ENCODE data around the gene NTRK3. TPM values are rescaled to one million over a fixed set of nuclear protein-coding genes. Genes with fewer than 3 reads are reported as not detected.

NTRK3 gene
- 3.2 TPM for polyA plus RNA-seq (ENCODE audit: insufficient read length)

DNA sequence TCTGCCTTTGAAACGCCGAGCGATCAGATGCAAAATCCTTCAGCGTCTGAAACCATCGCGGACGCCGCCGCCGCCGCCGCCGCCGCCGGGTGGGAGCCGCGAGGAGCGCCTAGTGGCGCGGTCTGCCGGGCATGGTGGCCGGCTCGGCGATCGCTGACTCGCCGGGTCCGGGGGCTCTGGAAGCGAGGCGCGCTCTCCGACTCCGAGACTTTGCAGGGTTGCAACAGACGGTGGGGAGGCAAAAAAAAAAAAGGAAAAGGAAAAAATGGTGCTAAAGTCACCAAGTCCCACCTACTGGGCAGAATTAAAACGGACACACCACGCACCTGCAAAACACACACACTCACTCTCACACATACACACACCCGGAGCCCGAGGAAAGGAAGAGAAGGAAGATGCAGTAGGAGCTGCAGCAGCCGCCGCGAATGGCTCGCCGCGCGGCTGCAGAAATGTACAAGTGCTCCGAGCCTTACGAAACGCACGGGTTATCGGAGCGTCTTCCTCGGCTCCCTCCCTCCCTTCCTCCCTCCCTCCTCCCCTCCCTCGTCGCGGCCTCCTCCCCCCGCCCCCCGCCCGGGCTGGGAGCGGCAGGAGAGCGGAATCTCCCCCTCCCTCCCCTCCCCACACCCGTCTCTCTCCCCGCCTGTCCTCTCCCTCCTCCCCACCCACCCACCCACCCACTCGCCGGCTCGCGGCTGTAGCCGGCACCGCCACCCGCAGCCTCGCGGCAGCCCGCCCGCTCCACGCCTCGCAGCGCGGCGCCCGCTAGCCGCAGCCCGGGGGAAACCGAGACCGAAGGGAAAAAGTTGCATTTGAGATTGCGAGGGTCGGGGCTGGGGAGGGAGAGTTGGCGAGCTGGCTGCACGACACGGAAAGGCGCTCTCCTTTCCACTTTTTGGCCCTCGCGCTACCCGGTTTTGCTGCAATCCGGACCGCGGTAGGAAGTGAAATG, at the start of gene NTRK3:
TSS of gene NTRK3 (minus strand) at position 461 of the 952 bp plus-strand sequence. CDS start 586 bp downstream, outside the sequence.
- no peak for DNase-seq

DNA sequence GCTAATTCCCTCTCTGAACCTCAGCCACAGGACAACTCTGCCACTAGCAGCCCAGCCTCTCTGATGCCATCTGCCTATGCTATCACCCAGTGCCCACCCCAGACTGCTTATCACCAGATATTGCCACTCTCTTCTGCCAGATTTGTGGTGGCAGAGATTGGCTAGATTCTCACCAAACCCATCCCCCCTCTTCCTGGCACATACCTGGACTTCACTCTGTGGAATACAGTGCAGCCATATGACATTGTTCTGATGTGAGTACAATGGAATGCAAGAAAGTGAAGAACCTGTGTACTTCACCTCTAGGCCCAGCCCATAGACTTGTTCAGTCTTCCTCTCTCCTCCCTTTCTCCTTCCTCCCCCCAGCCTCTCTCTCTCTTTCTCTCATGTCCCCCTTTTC, 46.9 kb upstream of the NTRK3 start:
- DNase-seq = no peak

DNA sequence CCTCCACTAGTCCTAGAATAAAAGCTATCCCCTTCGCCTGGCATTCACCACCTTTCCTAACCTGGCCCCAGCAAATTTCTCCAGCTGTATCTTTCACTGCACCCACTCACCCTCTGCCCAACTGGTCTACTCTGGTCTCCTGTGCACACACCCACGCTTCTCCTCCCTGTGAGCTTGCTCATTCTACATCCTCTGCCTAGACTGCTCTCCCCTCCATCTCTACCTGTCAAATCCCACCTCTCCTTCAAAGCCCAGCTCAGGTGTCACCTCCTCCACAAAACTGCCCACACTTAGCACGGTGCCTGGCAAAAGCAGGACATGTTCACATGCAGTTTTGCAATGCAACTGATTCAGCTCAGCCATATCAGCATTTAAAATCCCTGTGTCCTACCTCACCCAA, 45.8 kb upstream of the NTRK3 start:
- no peak for DNase-seq

DNA sequence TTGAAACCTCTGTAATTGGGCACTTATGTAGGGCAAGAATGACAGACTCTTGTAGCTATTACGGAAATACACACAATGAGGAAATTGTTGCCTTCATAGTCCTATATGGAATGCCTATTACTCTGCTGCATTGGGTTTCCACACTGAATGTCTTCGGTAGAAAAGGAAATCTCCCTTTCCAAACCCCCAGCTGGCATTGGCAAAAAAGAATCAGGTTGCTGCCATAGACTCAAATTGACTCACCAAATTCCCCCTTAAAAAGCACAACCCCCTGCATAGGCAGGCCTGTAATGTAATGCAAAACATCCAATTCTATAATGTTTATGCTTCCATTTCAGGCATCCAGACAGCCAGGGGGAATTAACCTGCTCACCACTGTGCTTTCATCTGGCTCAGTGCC, 44.8 kb upstream of the NTRK3 start:
- DNase-seq = no peak

DNA sequence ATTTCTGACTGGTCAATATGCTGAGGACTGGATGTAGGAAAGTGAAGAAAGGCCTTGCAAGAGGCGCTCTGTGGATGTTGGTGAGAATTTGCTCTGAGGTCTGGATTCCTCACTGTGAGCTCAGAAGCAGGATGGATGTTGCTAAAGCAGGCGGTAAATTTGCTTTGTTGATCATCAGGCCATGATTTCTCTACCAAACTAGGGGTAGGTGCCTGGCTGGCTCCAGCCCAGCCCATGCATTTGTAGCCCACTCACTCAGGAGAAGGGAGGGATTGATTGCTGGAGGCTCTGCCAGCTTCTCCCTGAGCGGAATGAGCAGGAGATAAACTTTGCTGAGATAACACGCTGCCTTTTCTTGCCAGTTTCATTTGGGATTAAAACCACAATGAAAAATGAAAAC, 44.3 kb upstream of the NTRK3 start:
- DNase-seq = no peak

DNA sequence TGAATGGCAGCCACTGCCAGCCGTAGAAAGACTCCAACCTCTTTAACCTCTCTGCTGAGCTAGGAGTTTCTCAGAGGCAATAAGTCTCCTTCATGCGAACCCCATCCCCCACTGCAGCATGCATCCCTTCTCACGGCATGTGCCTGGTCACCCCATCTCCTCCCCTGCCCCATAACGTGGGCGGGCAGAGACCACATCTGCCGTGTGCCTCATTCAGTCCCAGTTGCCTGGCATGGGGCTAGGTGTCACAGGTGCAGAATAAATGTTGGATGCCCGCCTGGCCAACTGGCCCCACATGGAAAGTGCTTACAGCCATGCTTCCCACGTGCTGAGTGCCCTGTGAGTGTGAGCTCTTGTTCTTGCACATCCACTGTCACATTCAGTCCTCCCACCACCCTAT, 43.5 kb upstream of the NTRK3 start:
- DNase-seq = no peak

DNA sequence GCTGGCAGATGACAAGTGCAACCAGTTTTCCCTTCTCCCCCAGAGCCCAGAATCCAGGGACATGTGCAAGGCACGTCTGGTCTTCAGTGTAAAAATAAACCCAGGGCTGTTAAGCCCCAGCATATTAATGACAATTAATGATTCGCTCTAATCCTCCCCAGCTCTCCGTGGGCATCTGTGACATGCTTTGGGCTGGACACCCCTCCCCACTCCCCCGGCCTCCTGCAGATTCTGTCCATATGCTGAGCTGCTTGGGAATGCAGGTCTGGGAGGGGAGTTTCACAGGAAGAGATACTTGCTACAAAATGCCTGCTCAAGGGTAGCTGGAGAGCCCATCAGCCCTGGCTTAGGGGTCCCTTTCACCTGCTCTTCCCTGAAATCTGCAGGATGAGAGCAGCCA, 43.0 kb upstream of the NTRK3 start:
- no peak for DNase-seq

DNA sequence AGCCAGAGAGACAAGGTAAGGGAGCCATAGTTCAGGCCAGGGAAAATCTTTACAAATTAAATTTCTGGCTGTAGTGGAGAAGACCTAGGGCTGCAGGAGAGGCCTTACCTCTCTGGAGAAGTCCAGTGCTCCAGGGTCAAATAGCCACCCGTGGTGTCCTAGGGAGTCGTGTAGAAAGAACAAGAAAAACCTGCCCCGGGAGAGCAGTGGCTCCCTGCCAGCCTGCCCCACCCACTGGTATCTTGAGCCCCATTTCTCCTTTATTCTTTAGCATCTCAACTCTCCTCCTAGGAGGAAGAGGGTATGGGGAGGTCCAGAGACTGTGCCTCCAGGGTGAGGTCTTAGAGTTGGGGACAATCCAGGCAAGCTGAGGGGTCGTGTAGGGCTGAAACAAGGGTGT, 32.1 kb upstream of the NTRK3 start:
- no peak for DNase-seq

DNA sequence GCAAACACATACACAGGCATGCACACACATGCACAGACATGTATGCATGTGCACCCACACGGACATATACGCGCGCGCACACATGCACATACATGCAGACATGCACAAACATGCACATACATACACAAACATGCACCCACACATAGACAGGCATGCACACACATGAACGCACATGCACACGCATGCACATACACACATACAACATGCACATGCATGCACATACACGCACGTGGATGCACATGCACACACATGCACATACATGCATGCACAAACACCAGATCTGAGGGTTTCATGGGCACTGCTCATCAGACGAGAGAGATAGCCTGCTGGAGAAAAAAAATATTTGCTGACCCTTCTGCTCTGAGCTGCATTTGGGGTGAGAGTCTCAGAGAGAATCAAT, 31.7 kb upstream of the NTRK3 start:
- DNase-seq = no peak

DNA sequence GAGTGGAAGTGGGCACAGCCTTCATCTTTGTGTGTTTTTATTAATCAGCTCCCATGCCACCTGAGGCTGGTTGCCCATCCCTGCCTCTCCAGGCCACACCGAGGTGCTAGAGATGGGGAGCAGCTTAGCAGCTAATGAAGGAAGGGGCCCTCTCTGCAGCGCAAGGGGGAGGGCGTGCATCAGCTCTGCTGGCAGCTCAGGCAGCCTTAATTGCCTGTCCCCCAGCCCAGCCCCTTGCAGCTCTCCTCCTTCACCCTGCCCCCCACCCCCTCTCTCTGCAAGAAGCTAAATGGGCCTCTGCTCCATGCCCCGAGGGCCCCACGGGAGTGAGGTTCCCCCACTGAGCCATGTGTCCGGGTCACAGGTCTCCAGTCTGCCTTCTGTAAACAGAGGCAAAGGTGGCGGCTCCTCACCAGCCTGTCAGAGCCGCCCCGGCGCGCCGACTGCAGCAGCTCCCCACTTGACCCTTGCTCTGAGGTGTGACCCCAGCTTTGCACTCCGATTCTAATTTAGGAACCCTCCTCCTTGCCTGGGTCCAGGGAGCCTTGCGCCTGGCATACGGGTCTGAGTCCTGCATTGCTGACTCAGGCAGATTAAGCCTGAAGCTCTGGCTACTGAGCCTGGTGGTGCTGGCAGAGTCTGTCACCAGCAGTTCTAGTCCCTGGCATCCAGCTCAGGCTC, 27.9 kb upstream of the NTRK3 start:
- DNase-seq = no peak

DNA sequence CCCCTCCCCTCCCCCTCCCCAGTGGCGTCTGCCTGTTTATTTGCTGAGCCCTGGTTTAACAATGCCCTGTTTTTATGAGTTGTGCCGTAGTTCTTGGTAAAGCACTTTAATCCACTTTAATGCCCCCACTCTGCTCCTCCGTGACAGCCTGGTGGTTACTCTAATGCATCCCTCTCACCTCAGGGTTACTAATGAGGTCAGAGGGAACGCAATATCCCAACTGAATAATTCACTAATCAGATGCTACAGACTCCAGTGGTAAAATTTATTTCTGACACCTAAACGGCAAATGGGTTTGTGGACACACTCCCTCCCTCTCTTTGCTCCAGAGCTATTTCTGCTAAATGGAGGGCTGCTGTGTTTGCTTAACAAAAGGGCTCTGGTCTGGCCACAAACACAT, 26.1 kb upstream of the NTRK3 start:
- no peak for DNase-seq

DNA sequence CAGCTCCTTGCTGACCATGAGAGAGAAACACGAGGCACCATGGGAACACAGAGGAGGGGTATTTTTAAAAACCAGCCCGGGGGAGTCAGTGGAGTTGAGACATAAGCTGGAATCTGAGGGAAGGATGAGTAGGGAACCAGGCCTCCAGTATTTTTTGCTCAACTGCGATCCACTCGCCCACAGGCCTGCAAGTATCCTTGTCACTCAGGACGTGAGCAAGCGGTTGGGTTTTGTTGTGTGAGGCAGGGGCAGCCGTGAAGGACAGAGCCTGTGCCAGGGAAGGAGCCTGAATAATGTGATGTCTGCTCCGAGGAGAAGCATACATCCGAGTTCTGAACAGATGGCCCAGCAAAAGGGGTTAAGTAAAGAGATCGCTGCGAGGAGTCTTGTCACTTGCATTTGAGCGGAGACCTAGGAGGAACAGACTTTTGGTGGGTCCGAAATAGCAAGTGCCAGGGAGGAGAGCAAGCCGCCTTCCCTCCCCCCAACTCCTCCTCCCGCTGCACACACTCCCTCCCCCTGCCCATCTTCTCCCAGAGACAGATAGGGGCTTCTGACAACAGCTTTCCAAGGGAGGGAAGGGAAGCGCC, 20.4 kb upstream of the NTRK3 start:
- DNase-seq = no peak

DNA sequence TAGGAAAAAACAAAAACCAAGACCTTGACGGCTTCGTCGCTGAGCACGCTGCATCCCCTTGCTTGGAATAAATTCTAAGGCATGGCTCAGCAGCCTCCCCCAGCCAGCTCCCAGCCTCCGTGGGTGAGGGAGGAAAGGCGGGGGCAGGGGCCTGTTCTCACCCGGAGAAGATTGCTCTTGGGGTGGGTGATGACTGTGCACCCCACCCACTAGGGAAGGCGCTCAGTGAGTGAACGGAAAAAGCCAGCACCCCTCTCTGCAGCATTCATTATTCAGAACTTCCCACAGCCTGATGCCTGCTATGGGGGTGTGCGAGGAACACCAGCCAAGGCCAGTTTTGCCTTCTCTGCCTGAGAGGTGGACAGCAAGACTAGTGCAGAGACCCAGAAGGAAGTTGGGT, 19.3 kb upstream of the NTRK3 start:
- DNase-seq = no peak

DNA sequence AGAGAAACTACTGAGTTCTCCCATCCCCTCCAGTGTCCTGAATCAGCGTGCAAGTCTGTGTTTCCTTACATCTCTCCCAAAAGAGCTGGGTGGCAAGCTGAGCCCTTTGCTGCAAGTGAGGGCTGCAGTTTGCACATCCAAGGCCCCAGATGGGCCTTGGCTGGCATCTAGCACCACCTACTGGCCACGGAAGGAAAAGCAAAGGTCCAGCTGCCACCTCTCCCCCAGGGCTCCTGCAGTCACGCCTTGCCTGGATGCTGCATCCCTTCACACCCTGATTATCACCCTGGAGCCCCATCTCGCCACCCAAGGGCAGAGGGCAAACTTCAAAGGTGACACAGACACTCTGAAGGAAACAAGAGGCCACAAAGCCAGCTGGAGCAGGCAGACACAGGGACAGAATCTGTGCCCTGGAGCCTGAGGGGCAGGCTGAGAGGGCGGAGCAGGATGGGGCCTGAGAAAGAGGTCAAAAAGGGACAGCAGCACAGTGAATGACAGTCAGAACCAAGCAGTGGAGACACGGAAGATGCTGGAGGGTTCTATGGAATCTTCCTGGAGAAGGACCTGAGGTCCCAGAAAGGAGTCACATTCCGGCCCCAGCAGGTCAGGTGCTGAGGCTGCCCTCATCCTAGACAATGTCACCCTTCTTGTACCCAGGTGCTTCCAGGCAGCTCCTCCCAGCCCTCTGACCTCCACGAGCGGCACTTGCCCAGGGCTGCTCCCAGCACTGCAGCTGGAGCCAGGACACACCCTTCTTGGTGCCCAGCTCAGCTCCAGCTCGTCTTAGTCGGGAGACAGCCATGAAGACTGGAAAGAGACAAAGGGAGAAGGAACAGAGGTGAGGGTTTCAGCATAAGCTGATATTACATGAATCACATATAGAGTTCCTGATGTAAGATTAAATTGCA, 18.3 kb upstream of the NTRK3 start:
- peak; percentile 56 for DNase-seq

DNA sequence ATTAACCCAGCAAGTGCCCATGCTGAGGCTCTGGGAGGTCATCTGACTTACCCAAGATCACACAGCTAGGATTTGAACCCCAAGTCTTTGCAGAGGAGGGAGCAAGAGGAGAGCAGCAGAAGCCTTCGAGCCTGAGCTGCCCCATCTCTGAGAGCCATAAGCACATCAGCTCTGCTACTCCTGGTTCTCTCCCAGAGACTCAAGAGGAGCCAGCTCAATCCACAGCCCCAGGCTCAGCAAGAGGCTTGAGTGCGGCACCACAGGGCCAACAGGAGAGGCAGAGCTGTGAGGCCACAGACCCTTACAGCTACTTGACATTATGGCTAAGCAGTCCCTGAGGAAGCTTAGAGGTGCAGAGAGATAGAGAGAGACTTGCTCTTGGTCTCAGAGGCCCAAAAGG, 15.9 kb upstream of the NTRK3 start:
- no peak for DNase-seq

DNA sequence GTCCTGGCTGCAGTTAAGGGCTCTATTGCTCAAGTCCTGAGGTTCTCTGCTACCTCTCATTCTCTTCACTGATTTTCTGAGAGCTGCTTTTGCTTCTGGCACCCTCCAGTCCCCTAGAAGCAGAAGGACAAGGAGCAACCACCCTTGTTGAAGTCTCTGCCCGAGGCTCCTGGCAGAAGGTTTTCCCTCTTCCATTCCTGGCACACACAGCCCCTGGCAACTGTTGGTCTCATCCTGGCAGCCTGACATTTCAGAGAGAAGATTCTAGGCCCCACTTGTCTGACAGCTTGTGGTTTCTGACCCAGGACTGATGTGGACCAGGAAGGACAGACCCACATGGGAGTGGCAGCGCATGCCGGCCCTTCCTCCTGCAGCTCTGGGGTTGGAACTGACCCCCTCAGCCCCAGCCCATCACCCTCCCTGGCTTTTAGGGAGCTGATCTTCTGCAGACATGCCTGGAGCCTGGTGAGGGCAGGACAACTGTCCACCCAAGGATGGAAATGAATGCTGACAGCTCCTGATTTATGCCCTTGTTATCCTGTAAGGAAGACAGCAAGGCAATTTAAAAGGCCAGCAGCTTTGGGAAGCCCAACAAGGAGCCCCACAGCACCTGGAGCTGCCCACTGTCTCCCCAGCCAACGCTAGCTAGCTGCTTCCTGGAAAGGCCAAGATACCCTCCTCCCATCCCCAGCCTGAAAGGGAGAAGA, 13.0 kb upstream of the NTRK3 start:
- no peak for DNase-seq

DNA sequence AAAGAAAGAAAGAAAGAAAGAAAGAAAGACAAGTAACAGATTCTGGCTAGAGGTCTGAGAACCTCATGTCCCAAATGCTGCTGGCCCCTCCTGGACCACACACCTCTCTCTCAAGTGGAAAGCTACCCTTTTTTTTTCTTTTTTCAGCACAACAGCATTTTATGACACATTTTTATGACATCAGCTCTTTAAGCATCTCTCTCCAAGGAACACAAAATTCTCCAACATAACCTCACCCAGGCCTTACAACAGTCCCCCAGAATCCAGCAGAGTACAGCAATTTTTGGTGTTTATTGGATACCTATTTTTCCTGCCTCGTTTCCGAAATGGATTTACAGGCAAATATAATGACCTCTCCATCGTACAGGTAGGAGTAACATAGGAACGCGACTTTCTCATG, 11.2 kb upstream of the NTRK3 start:
- no peak for DNase-seq

DNA sequence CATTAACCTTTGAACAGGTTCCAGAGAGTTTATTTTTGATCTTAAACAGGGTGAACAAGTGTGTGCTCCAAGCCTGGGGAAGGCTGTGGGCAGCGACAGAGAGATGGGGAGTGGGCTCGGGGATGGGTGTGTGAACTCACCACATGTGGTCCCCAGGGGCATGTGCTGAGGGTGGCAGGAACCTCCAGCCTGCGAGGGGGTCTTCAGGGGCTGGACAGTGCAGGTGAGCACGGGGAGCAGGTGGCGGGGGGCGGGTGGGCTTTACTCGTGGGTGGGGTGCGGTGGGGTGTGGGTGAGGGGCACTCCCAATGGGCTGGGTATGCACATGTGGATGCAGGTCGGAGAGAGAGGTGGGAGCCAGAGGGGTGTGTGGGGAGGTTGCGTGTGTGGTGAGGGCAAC, 9.6 kb upstream of the NTRK3 start:
- DNase-seq = no peak

DNA sequence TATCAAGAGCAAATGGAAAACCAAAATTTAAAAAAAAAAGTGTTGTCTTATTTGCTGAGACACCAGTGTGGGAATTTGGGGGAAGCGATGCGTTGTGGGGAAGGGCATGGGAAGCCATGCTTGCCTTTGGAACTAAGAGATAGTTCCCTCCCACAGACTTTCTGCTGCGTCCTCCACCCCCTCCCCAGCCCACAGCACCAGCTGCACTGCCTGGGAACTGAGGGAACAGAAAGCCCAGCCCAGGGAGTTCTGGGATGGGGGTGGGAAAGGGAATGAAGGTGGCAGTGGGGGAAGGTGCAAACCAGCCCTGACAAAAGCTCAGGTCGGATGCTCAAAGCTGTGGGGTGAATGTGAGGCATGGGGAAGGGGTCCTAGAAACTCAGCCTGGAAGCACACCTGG, 8.1 kb upstream of the NTRK3 start:
- DNase-seq = no peak

DNA sequence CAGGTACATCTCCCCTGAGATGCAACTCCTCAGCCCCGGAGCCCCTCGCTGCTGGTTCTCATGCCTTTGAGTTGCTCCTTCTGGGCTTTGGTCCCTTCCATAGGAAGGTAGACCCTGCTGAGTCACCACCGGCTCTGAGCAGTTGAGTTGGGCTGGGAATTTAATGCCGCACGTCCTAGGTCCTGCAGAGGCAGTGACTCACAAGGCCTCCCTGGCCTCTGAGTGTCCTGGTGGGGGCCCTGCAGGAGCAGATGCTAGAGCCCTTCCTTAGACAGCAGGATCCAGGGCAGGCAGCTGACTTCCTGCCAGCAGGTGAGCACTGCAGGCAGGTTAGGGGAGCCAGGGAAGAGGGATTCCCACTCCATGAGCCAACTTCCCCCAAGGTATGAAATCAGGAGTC, 5.5 kb upstream of the NTRK3 start:
- no peak for DNase-seq

DNA sequence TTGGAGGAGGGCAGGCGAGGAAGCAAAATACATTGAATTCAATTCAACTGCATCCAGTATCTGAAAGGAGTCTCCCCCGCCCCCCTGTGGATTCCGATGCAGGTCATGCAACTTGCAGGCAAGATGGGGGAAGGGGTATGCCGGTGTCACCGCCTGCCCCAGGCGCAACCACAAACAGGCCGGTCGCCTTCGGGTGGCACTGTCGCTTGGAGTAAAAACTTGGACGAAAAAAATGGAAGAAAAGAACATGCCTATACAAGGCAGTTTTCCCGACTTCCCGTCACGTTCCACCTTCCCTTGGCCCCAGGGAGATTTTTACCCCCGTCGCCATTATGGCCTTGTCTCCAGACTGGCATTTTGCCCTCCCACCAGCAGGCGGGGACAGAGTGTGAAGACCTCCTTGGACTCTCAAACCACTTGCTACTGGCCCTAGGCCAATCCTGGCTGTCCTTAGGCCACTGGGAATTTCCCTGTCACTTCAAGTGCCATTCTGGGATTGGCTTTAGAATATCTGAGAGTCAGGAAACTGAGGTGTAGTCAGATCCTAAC, 1.6 kb upstream of the NTRK3 start:
- no peak for DNase-seq

Data from hindlimb muscle (tissue), 1 donor.